ENCODE data around the gene PFN4. TPM values are rescaled to one million over a fixed set of nuclear protein-coding genes. Genes with fewer than 3 reads are reported as not detected.
"Not testable (repeated sequence)": the region's sequence is repeated elsewhere in the genome, so short reads cannot be mapped to it uniquely, and the experiment has no call there.

PFN4 gene
- total and polyA plus RNA-seq, 2 of the 4 experiments (the other 2 are of a cell fraction): 0.36 to 0.48 TPM

DNA sequence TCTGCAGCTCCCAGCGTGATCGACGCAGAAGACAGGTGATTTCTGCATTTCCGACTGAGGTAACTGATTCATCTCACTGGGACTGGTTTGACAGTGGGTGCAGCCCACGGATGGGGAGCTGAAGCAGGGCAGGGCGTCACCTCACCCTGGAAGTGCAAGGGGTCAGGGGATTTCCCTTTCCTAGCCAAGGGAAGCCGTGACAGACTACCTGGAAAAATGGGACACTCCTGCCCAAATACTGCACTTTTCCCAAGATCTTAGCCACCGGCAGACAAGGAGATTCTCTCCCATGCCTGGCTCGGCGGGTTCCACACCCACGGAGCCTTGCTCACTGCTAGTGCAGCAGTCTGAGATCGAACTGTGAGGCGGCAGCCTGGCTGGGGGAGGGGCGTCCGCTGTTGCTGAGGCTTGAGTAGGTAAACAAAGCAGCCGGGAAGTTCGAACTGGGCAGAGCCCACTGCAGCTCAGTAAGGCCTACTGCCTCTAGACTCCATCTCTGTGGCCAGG is 27.9 kb downstream of the PFN4 start:
- ATAC-seq (ENCODE audit: low read depth); H3K23ac ChIP-seq (ENCODE audit: low read depth, low read length); H3K4me3 ChIP-seq (ENCODE audit: insufficient read depth, low read depth, low read length); H3K27me3 ChIP-seq (ENCODE audit: control insufficient read depth, insufficient read depth, low read length); H2BK20ac ChIP-seq (ENCODE audit: low read depth, low read length); H3K4ac ChIP-seq (ENCODE audit: low read depth, low read length); H2BK15ac ChIP-seq (ENCODE audit: low read depth, low read length); H3K18ac ChIP-seq (ENCODE audit: low read depth, low read length); H3K9me1 ChIP-seq (ENCODE audit: insufficient read depth, low read length); CTCF ChIA-PET; H2AFZ ChIP-seq (replicated peaks; ENCODE audit: low read length, poor library complexity); H2BK120ac ChIP-seq (ENCODE audit: low read depth, low read length); intact Hi-C loops (cut with micrococcal nuclease); H3K36me3 ChIP-seq (ENCODE audit: control insufficient read depth, insufficient read depth, low read length); dilution Hi-C loops (cut with HindIII; ENCODE audit: low sequenced_read_pairs, unreplicated experiment); H4K5ac ChIP-seq (ENCODE audit: low read depth, low read length); in situ Hi-C loops (cut with MboI; ENCODE audit: low sequenced_read_pairs); H3K14ac ChIP-seq (replicated peaks; ENCODE audit: low read depth, low read length); H2AK9ac ChIP-seq (replicated peaks; ENCODE audit: low read depth, low read length, poor library complexity); H2BK5ac ChIP-seq (ENCODE audit: low read depth, low read length, poor library complexity, severe bottlenecking); DNase-seq; BruUV-seq (replicated peaks); H3K9ac ChIP-seq (ENCODE audit: low read depth, low read length); H3K4me1 ChIP-seq (ENCODE audit: control insufficient read depth, insufficient read depth, low read length); H3K4me2 ChIP-seq (ENCODE audit: low read depth, low read length); H4K20me1 ChIP-seq (ENCODE audit: insufficient read depth, low read length); H2AK5ac ChIP-seq (ENCODE audit: low read depth, low read length); H4K8ac ChIP-seq (ENCODE audit: low read depth in 2 of 2, low read length in 2 of 2); H3K56ac ChIP-seq (ENCODE audit: extremely low read depth, insufficient read depth, low read length); H4K91ac ChIP-seq (ENCODE audit: insufficient read depth, low read depth, low read length); H3K9me3 ChIP-seq (ENCODE audit: control insufficient read depth, insufficient read depth, low read length); H3K27ac ChIP-seq (ENCODE audit: insufficient read depth, low read length); H3K79me1 ChIP-seq (ENCODE audit: low read depth in 1 of 2, low read length in 2 of 2): not testable (repeated sequence)
- POLR2A ChIA-PET (ENCODE audit: unreplicated experiment): interaction anchor here (0.6 kb wide), 1 partner anchor 10 kb away, joined by 3 read pairs; no protein-coding TSS in a partner anchor
- WGBS, 2 experiments (ENCODE audit: extremely low coverage in 2 of 2, insufficient read length in 1 of 2): 80% methylated on average over 3 of the region's 17 CpGs; no CpG with 5 or more reads in 1 of the 2 experiments

DNA sequence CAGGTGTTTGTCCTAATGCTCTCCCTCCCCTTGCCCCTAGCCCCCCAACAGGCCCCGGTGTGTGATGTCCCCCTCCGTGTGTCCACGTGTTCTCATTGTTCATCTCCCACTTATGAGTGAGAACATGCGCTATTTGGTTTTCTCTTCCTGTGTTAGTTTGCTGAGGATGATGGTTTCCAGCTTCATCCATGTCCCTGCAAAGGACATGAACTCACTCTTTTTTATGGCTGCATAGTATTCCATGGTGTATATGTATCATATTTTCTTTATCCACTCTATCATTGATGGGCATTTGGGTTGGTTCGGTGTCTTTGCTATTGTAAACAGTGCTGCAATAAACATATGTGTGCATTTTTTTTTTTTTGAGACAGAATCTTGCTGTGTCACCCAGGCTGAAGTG is 29.9 kb downstream of the PFN4 start:
- H3K36me3 ChIP-seq (ENCODE audit: control insufficient read depth, insufficient read depth, low read length); H3K4ac ChIP-seq (ENCODE audit: low read depth, low read length); H4K8ac ChIP-seq (ENCODE audit: low read depth in 2 of 2, low read length in 2 of 2); BruUV-seq (replicated peaks); H3K18ac ChIP-seq (ENCODE audit: low read depth, low read length); POLR2A ChIA-PET (ENCODE audit: unreplicated experiment); H3K79me1 ChIP-seq (ENCODE audit: low read depth in 1 of 2, low read length in 2 of 2); H3K4me3 ChIP-seq (ENCODE audit: insufficient read depth, low read depth, low read length); intact Hi-C loops (cut with micrococcal nuclease); H3K9ac ChIP-seq (ENCODE audit: low read depth, low read length); H4K20me1 ChIP-seq (ENCODE audit: insufficient read depth, low read length); H2AK5ac ChIP-seq (ENCODE audit: low read depth, low read length); H2AK9ac ChIP-seq (replicated peaks; ENCODE audit: low read depth, low read length, poor library complexity); H3K4me1 ChIP-seq (ENCODE audit: control insufficient read depth, insufficient read depth, low read length); H2BK20ac ChIP-seq (ENCODE audit: low read depth, low read length); H4K5ac ChIP-seq (ENCODE audit: low read depth, low read length); H3K14ac ChIP-seq (replicated peaks; ENCODE audit: low read depth, low read length); in situ Hi-C loops (cut with MboI; ENCODE audit: low sequenced_read_pairs); H4K91ac ChIP-seq (ENCODE audit: insufficient read depth, low read depth, low read length); H3K9me1 ChIP-seq (ENCODE audit: insufficient read depth, low read length); DNase-seq; CTCF ChIA-PET; H3K27ac ChIP-seq (ENCODE audit: insufficient read depth, low read length); dilution Hi-C loops (cut with HindIII; ENCODE audit: low sequenced_read_pairs, unreplicated experiment); H3K27me3 ChIP-seq (ENCODE audit: control insufficient read depth, insufficient read depth, low read length); H2BK5ac ChIP-seq (ENCODE audit: low read depth, low read length, poor library complexity, severe bottlenecking); ATAC-seq (ENCODE audit: low read depth); H2AFZ ChIP-seq (replicated peaks; ENCODE audit: low read length, poor library complexity); H3K56ac ChIP-seq (ENCODE audit: extremely low read depth, insufficient read depth, low read length); H3K4me2 ChIP-seq (ENCODE audit: low read depth, low read length); H2BK120ac ChIP-seq (ENCODE audit: low read depth, low read length); H3K23ac ChIP-seq (ENCODE audit: low read depth, low read length); H3K9me3 ChIP-seq (ENCODE audit: control insufficient read depth, insufficient read depth, low read length); H2BK15ac ChIP-seq (ENCODE audit: low read depth, low read length): not testable (repeated sequence)
- WGBS, 2 experiments (ENCODE audit: extremely low coverage in 2 of 2, insufficient read length in 1 of 2): no CpG with 5 or more reads among the region's 5 CpGs
